Parathyroid adenoma (tissue), 2 donors: ENCODE measurements around the gene ITPR3.

ENCODE experiments used
- H2AFZ ChIP-seq: fragments of 300-600 bp; sonication (generic); one replicate; pipeline ENCODE4 v1.7.0; 2017; ENCODE audit warnings: antibody characterized with exemption, mild to moderate bottlenecking
- H3K27ac ChIP-seq: fragments of 300-600 bp; sonication (generic); one replicate; pipeline ENCODE4 v1.7.0; 2017
- H3K27me3 ChIP-seq: fragments of 300-600 bp; sonication (generic); one replicate; pipeline ENCODE4 v1.7.0; 2017; ENCODE audit warnings: low read length; ENCODE audit not compliant: control insufficient read depth, insufficient read depth
- H3K36me3 ChIP-seq: fragments of 300-600 bp; sonication (generic); one replicate; pipeline ENCODE4 v1.7.0; 2017; ENCODE audit warnings: low read length; ENCODE audit not compliant: control insufficient read depth, insufficient read depth
- H3K4me1 ChIP-seq: fragments of 300-600 bp; sonication (generic); one replicate; pipeline ENCODE4 v1.7.0; 2017; ENCODE audit warnings: control low read depth
- H3K4me2 ChIP-seq: fragments of 300-600 bp; sonication (generic); one replicate; pipeline ENCODE4 v1.7.0; 2017; ENCODE audit warnings: low read length
- H3K4me3 ChIP-seq: fragments of 300-600 bp; sonication (generic); one replicate; pipeline ENCODE4 v1.7.0; 2017; ENCODE audit warnings: low read depth, low read length
- H3K79me2 ChIP-seq: fragments of 300-600 bp; sonication (generic); one replicate; pipeline ENCODE4 v1.7.0; 2017; ENCODE audit warnings: control low read depth
- H3K9ac ChIP-seq: fragments of 300-600 bp; sonication (generic); one replicate; pipeline ENCODE4 v1.7.0; 2017; ENCODE audit warnings: mild to moderate bottlenecking
- H3K9me3 ChIP-seq: fragments of 300-600 bp; sonication (generic); one replicate; pipeline ENCODE4 v1.7.0; 2017; ENCODE audit warnings: low read length; ENCODE audit not compliant: control insufficient read depth
- CTCF ChIP-seq: fragments of 300-600 bp; sonication (generic); IDR thresholded peaks from one replicate; pipeline ENCODE4 v1.7.0; 2017; ENCODE audit warnings: antibody characterized with exemption, mild to moderate bottlenecking
- donor health status: primary hyperparathyroidism.

The ITPR3 gene

GRCh38 chr6:33667776-33668175 lies 46.7 kb downstream of the ITPR3 start:
- no peak for TF ChIP-seq CTCF
- Histone ChIP-seq H3K36me3 (no peaks in the 10 kb centered on the region), H3K79me2 (no peaks in the 10 kb centered on the region)

GRCh38 chr6:33668328-33668727 lies 47.2 kb downstream of the ITPR3 start:
- no peak overlapping the region for H3K4me3 ChIP-seq
- no peak overlapping the region for H3K9ac ChIP-seq
- H3K4me1 ChIP-seq = no peaks in the 10 kb centered on the region
- H3K4me2 ChIP-seq = no peak overlapping the region
- no peaks in the 10 kb centered on the region for H3K27me3 ChIP-seq
- no peak overlapping the region for H3K27ac ChIP-seq
- H2AFZ ChIP-seq = no peak overlapping the region
- H3K36me3 ChIP-seq = no peaks in the 10 kb centered on the region
- H3K79me2 ChIP-seq = no peaks in the 10 kb centered on the region
- no peaks in the 10 kb centered on the region for H3K9me3 ChIP-seq
- TF ChIP-seq CTCF = no peak

More at GRCh38 chr6:33667776-33668175, 46.7 kb downstream of the ITPR3 start:
- Histone ChIP-seq H3K27ac (no peak overlapping the region), H3K4me1 (no peaks in the 10 kb centered on the region), H3K27me3 (no peaks in the 10 kb centered on the region), H2AFZ (no peak overlapping the region), H3K4me3 (no peak overlapping the region), H3K4me2 (no peak overlapping the region), H3K9me3 (no peaks in the 10 kb centered on the region), H3K9ac (no peak overlapping the region)

GRCh38 chr6:33668914-33669313 lies 47.8 kb downstream of the ITPR3 start:
- Histone ChIP-seq H3K36me3 (no peaks in the 10 kb centered on the region), H3K4me2 (no peak overlapping the region), H3K4me3 (no peak overlapping the region), H3K79me2 (no peaks in the 10 kb centered on the region), H2AFZ (no peak overlapping the region), H3K9ac (no peak overlapping the region), H3K9me3 (no peaks in the 10 kb centered on the region), H3K27me3 (no peaks in the 10 kb centered on the region), H3K4me1 (no peaks in the 10 kb centered on the region), H3K27ac (no peak overlapping the region)
- no peak for TF ChIP-seq CTCF

- H3K4me1 ChIP-seq = no peaks in the 10 kb centered on the region
- H3K4me3 ChIP-seq = no peak overlapping the region
- no peak overlapping the region for H3K27ac ChIP-seq
- H3K9ac ChIP-seq = no peak overlapping the region
- no peaks in the 10 kb centered on the region for H3K79me2 ChIP-seq
- H3K4me2 ChIP-seq = no peak overlapping the region
- no peak for TF ChIP-seq CTCF
- no peak overlapping the region for H2AFZ ChIP-seq
- H3K36me3 ChIP-seq = no peaks in the 10 kb centered on the region
- H3K9me3 ChIP-seq = no peaks in the 10 kb centered on the region
- H3K27me3 ChIP-seq = no peaks in the 10 kb centered on the region
Observed at GRCh38 chr6:33670086-33670660, 49.1 kb downstream of the ITPR3 start.

GRCh38 chr6:33670971-33671743 lies 50.0 kb downstream of the ITPR3 start:
- no peaks in the 10 kb centered on the region for H3K36me3 ChIP-seq

More at GRCh38 chr6:33670971-33671743, 50.0 kb downstream of the ITPR3 start:
- Histone ChIP-seq H3K4me2 (no peak overlapping the region), H3K27ac (no peak overlapping the region), H2AFZ (no peak overlapping the region), H3K79me2 (no peaks in the 10 kb centered on the region), H3K9me3 (no peaks in the 10 kb centered on the region), H3K27me3 (no peaks in the 10 kb centered on the region), H3K4me3 (no peak overlapping the region), H3K4me1 (no peaks in the 10 kb centered on the region), H3K9ac (no peak overlapping the region)
- no peak for TF ChIP-seq CTCF
